B cell (primary cell): ENCODE data around the gene CCNDBP1. TPM values are rescaled to one million over a fixed set of nuclear protein-coding genes. Genes with fewer than 3 reads are reported as not detected.

Experiments
- ATAC-seq: fragments of 200-7000 bp; cut with Tn5 transposase; one replicate; pipeline ENCODE4 v1.10.0; 2021; ENCODE audit warnings: low read depth, mild to moderate bottlenecking, moderate number of reproducible peaks, moderate library complexity
- CTCF ChIA-PET: fragments of 350-600 bp; sonication (Branson Sonifier 250); formaldehyde crosslinking; loops from one replicate; lab custom pipeline; 2021; ENCODE audit warnings: antibody characterized with exemption, inconsistent platforms; lab: Charles Lee
- POLR2A ChIA-PET: fragments of 350-600 bp; sonication (Branson Sonifier 250); formaldehyde crosslinking; loops from one replicate; lab custom pipeline; 2021; ENCODE audit warnings: antibody characterized with exemption; lab: Charles Lee
- DNase-seq: peaks from one replicate; pipeline ENCODE4 v3.0.0; 2013
- H2AFZ ChIP-seq: 2 replicates; pipeline ENCODE4 v1.6.1; 2012; ENCODE audit warnings: mild to moderate bottlenecking, low read depth, low read length; ENCODE audit not compliant: insufficient read depth, poor library complexity, severe bottlenecking
- H3K27ac ChIP-seq, 2 donors: 1 replicate in 1 of 2; 2 replicates in 1 of 2; pipeline ENCODE4 v1.5.1; 2012 to 2013; ENCODE audit warnings: low read length in 2 of 2, mild to moderate bottlenecking in 2 of 2, moderate library complexity in 1 of 2
- H3K27me3 ChIP-seq, 4 experiments: fragments of 200-600 bp in 1 of 4; sonication (generic) in 1 of 4; replicated peaks in 1 of 4; 1 replicate in 2 of 4; 2 replicates in 2 of 4; pipeline versions ENCODE4 v1.6.1 to v1.7.0; 2013 to 2016; ENCODE audit warnings: low read length in 3 of 4, mild to moderate bottlenecking in 2 of 4, mixed read lengths in 1 of 4, moderate library complexity in 1 of 4; ENCODE audit not compliant: insufficient read depth in 4 of 4, control insufficient read depth in 3 of 4; ENCODE audit errors: control extremely low read depth in 1 of 4
- H3K36me3 ChIP-seq, 2 experiments: replicated peaks in 1 of 2; 1 replicate in 1 of 2; 2 replicates in 1 of 2; pipeline versions ENCODE4 v1.6.1 to v1.7.1; 2013; ENCODE audit warnings: low read length in 1 of 2; ENCODE audit not compliant: insufficient read depth in 2 of 2, control insufficient read depth in 1 of 2; ENCODE audit errors: control extremely low read depth in 1 of 2, extremely low read depth in 1 of 2
- H3K4me1 ChIP-seq, 2 donors: fragments of 200-600 bp in 1 of 2; sonication (generic) in 1 of 2; 1 replicate in 1 of 2; 2 replicates in 1 of 2; pipeline versions ENCODE4 v1.5.1 to v1.6.1; 2013 to 2017; ENCODE audit warnings: low read length in 2 of 2; ENCODE audit not compliant: control insufficient read depth in 2 of 2, insufficient read depth in 2 of 2
- H3K4me2 ChIP-seq: replicated peaks from 2 replicates; pipeline ENCODE3; 2012; ENCODE audit warnings: mild to moderate bottlenecking, low read depth, low read length; ENCODE audit not compliant: poor library complexity, severe bottlenecking
- H3K4me3 ChIP-seq, 5 experiments: fragments of 200-600 bp in 1 of 5; sonication (generic) in 1 of 5; 1 replicate in 3 of 5; 2 replicates in 2 of 5; pipeline versions ENCODE4 v1.5.1 to v1.7.0; 2011 to 2016; ENCODE audit warnings: low read length in 4 of 5, mild to moderate bottlenecking in 4 of 5, low read depth in 2 of 5, control low read depth in 1 of 5, moderate library complexity in 1 of 5; ENCODE audit not compliant: insufficient read depth in 1 of 5; ENCODE audit errors: control extremely low read depth in 1 of 5, extremely low read depth in 1 of 5
- H3K79me2 ChIP-seq: fragments of 200-600 bp; sonication (generic); one replicate; pipeline ENCODE4 v1.6.0; 2016; ENCODE audit warnings: low read length; ENCODE audit not compliant: control insufficient read depth, insufficient read depth
- H3K9ac ChIP-seq: fragments of 200-600 bp; sonication (generic); 2 replicates; pipeline ENCODE4 v1.6.1; 2017; ENCODE audit warnings: mild to moderate bottlenecking, low read length, moderate library complexity
- H3K9me3 ChIP-seq, 3 donors: one replicate each; pipeline versions ENCODE4 v1.6.1 to v1.7.1; 2013; ENCODE audit warnings: low read length in 2 of 3; ENCODE audit not compliant: control insufficient read depth in 2 of 3, insufficient read depth in 1 of 3; ENCODE audit errors: control extremely low read depth in 1 of 3
- H4K20me1 ChIP-seq: 2 replicates; pipeline ENCODE4 v1.6.0; 2012; ENCODE audit warnings: mild to moderate bottlenecking, low read length; ENCODE audit not compliant: insufficient read depth, control insufficient read depth, poor library complexity, severe bottlenecking
- H3K27ac Mint-ChIP-seq: one replicate; pipeline ENCODE4 v1.8.0; 2021; ENCODE audit warnings: mixed read lengths
- H3K27me3 Mint-ChIP-seq: one replicate; pipeline ENCODE4 v1.8.0; 2021; ENCODE audit warnings: mixed read lengths
- H3K4me1 Mint-ChIP-seq: one replicate; pipeline ENCODE4 v1.8.0; 2021; ENCODE audit warnings: mixed read lengths
- H3K4me3 Mint-ChIP-seq: one replicate; pipeline ENCODE4 v1.8.0; 2021; ENCODE audit warnings: mixed read lengths
- H3K9me3 Mint-ChIP-seq: one replicate; pipeline ENCODE4 v1.8.0; 2022; ENCODE audit warnings: mixed read lengths; ENCODE audit not compliant: insufficient read depth
- CTCF ChIP-seq: fragments of 200-600 bp; IDR thresholded peaks from one replicate; pipeline ENCODE4 v1.8.0; 2022; ENCODE audit warnings: antibody characterized with exemption, mild to moderate bottlenecking
- EZH2 ChIP-seq: IDR thresholded peaks from 2 replicates; pipeline ENCODE4 v1.6.1; 2012; ENCODE audit warnings: borderline replicate concordance, low read depth, mild to moderate bottlenecking, moderate library complexity, low read length; ENCODE audit not compliant: insufficient read depth, poor library complexity, severe bottlenecking
- WGBS: methylation state at CpG from one replicate; pipeline ENCODE4 v1.1.5; 2013; ENCODE audit warnings: missing lambda C conversion rate; ENCODE audit not compliant: insufficient coverage; 5-methylcytosine and 5-hydroxymethylcytosine counted together
- intact Hi-C: fragments of 100-400 bp; cut with micrococcal nuclease; formaldehyde crosslinking; loops from one replicate; pipeline ENCODE4 v1.10.0; 2022
- polyA plus RNA-seq: library from polyadenylated mRNA; depleted of rRNA; stranded (reverse); fragments of >200 nt; gene quantifications from 2 replicates; pipeline ENCODE4 v1.2.3, GENCODE V29; 2012
- total RNA-seq, 2 donors: library from RNA; stranded (reverse); fragments of 120-200 nt in 1 of 2; gene quantifications; 1 replicate in 1 of 2; 2 replicates in 1 of 2; pipeline versions ENCODE4 v1.2.3 to v1.2.4, GENCODE V29; 2013 to 2022

The CCNDBP1 gene
- total and polyA plus RNA-seq, 2 donors (not counting 1 experiment from before 2014, with no cell fraction given): 111 to 113 TPM

DNA sequence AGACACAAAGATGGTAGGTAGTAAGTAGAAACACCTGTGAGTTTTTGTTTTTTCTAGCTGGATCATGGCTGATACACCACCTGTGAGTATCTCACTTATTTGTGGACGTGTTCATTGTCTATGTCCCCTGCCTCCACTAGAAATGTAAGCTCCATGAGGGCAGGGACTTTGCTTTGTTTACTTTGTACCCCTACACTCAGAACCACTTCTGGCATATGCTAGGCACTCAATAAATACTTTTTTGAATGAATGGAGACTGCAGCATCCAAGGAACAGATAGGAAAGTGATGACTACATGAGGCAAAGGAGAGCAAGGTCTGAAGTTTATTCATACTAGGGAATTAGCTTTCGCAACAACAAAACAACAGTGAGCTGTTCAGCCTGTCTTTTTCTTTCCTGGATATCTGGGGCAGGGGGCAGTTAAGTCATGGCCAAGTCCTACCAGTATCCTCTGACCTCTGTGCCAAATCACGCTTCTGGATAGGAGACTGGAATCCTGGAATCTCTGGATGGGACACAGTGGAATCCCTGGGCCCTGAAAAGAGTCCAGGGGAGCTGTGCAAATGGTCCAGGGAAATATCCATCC lies 47.2 kb downstream of the CCNDBP1 start:
- DNase-seq: no peak
- Histone ChIP-seq H3K27ac (no peak overlapping the region), H3K9me3 (no peaks in the 10 kb centered on the region), H3K4me2 (no peak overlapping the region), H3K4me3 (no peak overlapping the region), H3K36me3 (no peaks in the 10 kb centered on the region), H3K27me3 (peaks cover 0 to 2% (median 0%) of the 10 kb centered on the region in 4 experiments), H3K9ac (no peak overlapping the region), H3K4me1 (peaks cover 0 to 5% of the 10 kb centered on the region in 2 donors), H2AFZ (no peak overlapping the region), H3K79me2 (no peaks in the 10 kb centered on the region), H4K20me1 (no peaks in the 10 kb centered on the region)
- H3K9me3 Mint-ChIP-seq: no peaks in the 10 kb centered on the region
- H3K4me3 Mint-ChIP-seq: no peak overlapping the region
- peaks cover 10% of the 10 kb centered on the region for H3K27me3 Mint-ChIP-seq
- POLR2A ChIA-PET: no interaction called here
- TF ChIP-seq CTCF: no peak
- no peak for TF ChIP-seq EZH2
- ATAC-seq: no peak
- WGBS: 95% methylated on average over 3 of the region's 3 CpGs
- H3K27ac Mint-ChIP-seq: no peak overlapping the region
- intact Hi-C loops: no loop called here
- peaks cover 5% of the 10 kb centered on the region for H3K4me1 Mint-ChIP-seq
- CTCF ChIA-PET: interaction anchor here (0.9 to 19.7 kb wide), 2 partner anchors 16 to 52 kb away, joined by 3 to 549 read pairs; no protein-coding TSS in a partner anchor

DNA sequence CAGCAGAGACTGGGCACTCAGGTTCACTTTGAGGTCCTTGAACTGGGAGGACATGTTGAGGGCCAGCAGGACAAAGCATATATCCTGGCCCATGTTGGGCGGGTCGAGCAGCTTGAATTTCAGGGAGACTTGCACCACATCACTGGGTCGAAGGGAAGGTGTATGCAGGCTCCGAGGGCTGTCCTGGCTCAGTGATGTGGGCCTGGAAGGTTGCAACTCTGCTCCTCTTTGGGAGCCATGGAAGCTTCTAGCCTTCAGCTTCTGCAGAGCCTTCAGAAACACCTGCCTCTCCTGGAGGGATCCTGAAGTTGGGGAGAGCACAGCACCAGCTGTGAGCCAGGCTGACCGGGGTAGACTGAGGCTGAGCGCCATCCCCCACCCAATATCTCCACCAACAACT lies 50.3 kb downstream of the CCNDBP1 start:
- H3K9me3 Mint-ChIP-seq: no peaks in the 10 kb centered on the region
- H4K20me1 ChIP-seq: no peaks in the 10 kb centered on the region
- WGBS: 97% methylated on average over 6 of the region's 6 CpGs
- peaks cover 0 to 7% (median 3%) of the 10 kb centered on the region in 4 experiments for H3K27me3 ChIP-seq
- no peaks in the 10 kb centered on the region for H3K9me3 ChIP-seq
- H3K4me2 ChIP-seq: no peak overlapping the region
- H3K4me1 ChIP-seq: peaks cover 0 to 5% of the 10 kb centered on the region in 2 donors
- H3K4me1 Mint-ChIP-seq: peaks cover 5% of the 10 kb centered on the region
- no peaks in the 10 kb centered on the region for H3K79me2 ChIP-seq
- no peak overlapping the region for H3K27ac Mint-ChIP-seq
- no peak overlapping the region for H2AFZ ChIP-seq
- H3K27ac ChIP-seq: no peak overlapping the region
- no peak overlapping the region for H3K4me3 ChIP-seq
- no peaks in the 10 kb centered on the region for H3K36me3 ChIP-seq
- intact Hi-C loops: no loop called here
- ChIA-PET POLR2A (no interaction called here), CTCF (interaction anchor here (1.3 to 3.8 kb wide), 2 partner anchors 9 to 50 kb away, joined by 5 to 19 read pairs; no protein-coding TSS in a partner anchor)
- ATAC-seq (no peak), DNase-seq (no peak)
- no peak overlapping the region for H3K4me3 Mint-ChIP-seq
- no peak overlapping the region for H3K9ac ChIP-seq
- TF ChIP-seq EZH2 (no peak), CTCF (no peak)
- H3K27me3 Mint-ChIP-seq: peaks cover 22% of the 10 kb centered on the region
